H9 (cell line): ENCODE results near the gene CLNS1A. TPM values are rescaled to one million over a fixed set of nuclear protein-coding genes. Genes with fewer than 3 reads are reported as not detected.

ENCODE experiments used
- DNase-seq: peaks from one replicate; pipeline ENCODE4 v3.0.0-alpha.2; 2017
- H2AFZ ChIP-seq: one replicate; pipeline ENCODE4 v1.6.1; 2013; ENCODE audit warnings: mild to moderate bottlenecking, low read length, control low read depth, moderate library complexity
- H2AK5ac ChIP-seq: 2 replicates; pipeline ENCODE4 v1.6.1; 2013; ENCODE audit warnings: low read length, control low read depth, mixed read lengths; ENCODE audit not compliant: insufficient read length
- H2BK120ac ChIP-seq: one replicate; pipeline ENCODE4 v1.6.1; 2013; ENCODE audit warnings: low read depth, mild to moderate bottlenecking, low read length, control low read depth, inconsistent platforms; ENCODE audit not compliant: poor library complexity, severe bottlenecking
- H2BK12ac ChIP-seq: 2 replicates; pipeline ENCODE4 v1.6.1; 2013; ENCODE audit warnings: low read length, control low read depth, mixed read lengths, low read depth; ENCODE audit not compliant: insufficient read length
- H2BK15ac ChIP-seq: 2 replicates; pipeline ENCODE4 v1.6.1; 2013; ENCODE audit warnings: low read depth, low read length, control low read depth
- H2BK20ac ChIP-seq: one replicate; pipeline ENCODE4 v1.6.1; 2013; ENCODE audit warnings: low read depth, mild to moderate bottlenecking, low read length, control low read depth, inconsistent platforms; ENCODE audit not compliant: poor library complexity, severe bottlenecking
- H2BK5ac ChIP-seq: 2 replicates; pipeline ENCODE4 v1.6.1; 2013; ENCODE audit warnings: low read length, control low read depth, mixed read lengths; ENCODE audit not compliant: insufficient read length
- H3K14ac ChIP-seq: 2 replicates; pipeline ENCODE4 v1.6.1; 2013; ENCODE audit warnings: low read length, control low read depth; ENCODE audit not compliant: insufficient read depth
- H3K18ac ChIP-seq: 2 replicates; pipeline ENCODE4 v1.6.1; 2013; ENCODE audit warnings: low read depth, mild to moderate bottlenecking, mixed read lengths, low read length, control low read depth; ENCODE audit not compliant: insufficient read length
- H3K23ac ChIP-seq: 2 replicates; pipeline ENCODE4 v1.6.1; 2013; ENCODE audit warnings: low read length, control low read depth, mixed read lengths, low read depth; ENCODE audit not compliant: insufficient read length
- H3K23me2 ChIP-seq: 2 replicates; pipeline ENCODE4 v1.6.1; 2013; ENCODE audit warnings: low read depth, mild to moderate bottlenecking, mixed read lengths, low read length, control low read depth; ENCODE audit not compliant: insufficient read length, poor library complexity, severe bottlenecking
- H3K27ac ChIP-seq: 2 replicates; pipeline ENCODE4 v1.5.1; 2013; ENCODE audit warnings: low read length, control low read depth, mixed read lengths, low read depth; ENCODE audit not compliant: insufficient read length
- H3K27me3 ChIP-seq: 2 replicates; pipeline ENCODE4 v1.6.1; 2013; ENCODE audit warnings: low read length, control low read depth, inconsistent platforms; ENCODE audit not compliant: insufficient read depth
- H3K4ac ChIP-seq: 2 replicates; pipeline ENCODE4 v1.6.1; 2013; ENCODE audit warnings: low read depth, mild to moderate bottlenecking, control low read depth, inconsistent platforms, low read length, moderate library complexity
- H3K4me1 ChIP-seq: 2 replicates; pipeline ENCODE4 v1.6.1; 2013; ENCODE audit warnings: low read length, control low read depth, inconsistent platforms; ENCODE audit not compliant: insufficient read depth
- H3K4me2 ChIP-seq: 2 replicates; pipeline ENCODE4 v1.6.1; 2013; ENCODE audit warnings: low read length, control low read depth, mixed read lengths; ENCODE audit not compliant: insufficient read length, insufficient read depth
- H3K56ac ChIP-seq: 2 replicates; pipeline ENCODE4 v1.6.1; 2013; ENCODE audit warnings: low read depth, mild to moderate bottlenecking, mixed read lengths, low read length, control low read depth; ENCODE audit not compliant: insufficient read length
- H3K79me1 ChIP-seq: 2 replicates; pipeline ENCODE4 v1.6.1; 2013; ENCODE audit warnings: low read depth, mild to moderate bottlenecking, moderate library complexity, low read length, control low read depth, inconsistent platforms; ENCODE audit not compliant: insufficient read depth, poor library complexity, severe bottlenecking
- H3K79me2 ChIP-seq: 2 replicates; pipeline ENCODE4 v1.6.1; 2013; ENCODE audit warnings: low read length, control low read depth, inconsistent platforms; ENCODE audit not compliant: insufficient read depth
- H3K9ac ChIP-seq: 2 replicates; pipeline ENCODE4 v1.6.1; 2013; ENCODE audit warnings: low read length, control low read depth, mixed read lengths; ENCODE audit not compliant: insufficient read length; ENCODE audit errors: extremely low read depth
- H3K9me3 ChIP-seq: one replicate; pipeline ENCODE4 v1.6.1; 2013; ENCODE audit warnings: low read depth, low read length, inconsistent platforms; ENCODE audit not compliant: control insufficient read depth
- H3T11ph ChIP-seq: one replicate; pipeline ENCODE4 v1.6.1; 2013; ENCODE audit warnings: mild to moderate bottlenecking, low read length, control low read depth, inconsistent platforms
- H4K20me1 ChIP-seq: one replicate; pipeline ENCODE4 v1.6.1; 2013; ENCODE audit not compliant: control insufficient read depth, insufficient read length, insufficient read depth
- H4K5ac ChIP-seq: 2 replicates; pipeline ENCODE4 v1.6.1; 2013; ENCODE audit warnings: low read depth, mild to moderate bottlenecking, mixed read lengths, low read length, control low read depth; ENCODE audit not compliant: insufficient read length
- H4K8ac ChIP-seq: replicated peaks from 2 replicates; pipeline ENCODE4 v1.6.1; 2013; ENCODE audit warnings: low read length, control low read depth, mixed read lengths, low read depth; ENCODE audit not compliant: insufficient read length
- H4K91ac ChIP-seq: 2 replicates; pipeline ENCODE4 v1.6.1; 2013; ENCODE audit warnings: low read depth, mild to moderate bottlenecking, moderate library complexity, mixed read lengths, low read length, control low read depth; ENCODE audit not compliant: insufficient read length
- H3K27ac Mint-ChIP-seq, 3 experiments: 2 replicates in 2 of 3; 3 replicates in 1 of 3; pipeline ENCODE4 v1.8.0; 2020 to 2021; ENCODE audit warnings: mixed read lengths in 3 of 3, mild to moderate bottlenecking in 1 of 3, moderate library complexity in 1 of 3
- H3K27me3 Mint-ChIP-seq: 2 replicates; pipeline ENCODE4 v1.8.0; 2021; ENCODE audit warnings: low read depth, mild to moderate bottlenecking, moderate library complexity, mixed read lengths
- H3K36me3 Mint-ChIP-seq, 3 experiments: 2 replicates in 2 of 3; 3 replicates in 1 of 3; pipeline ENCODE4 v1.8.0; 2020 to 2021; ENCODE audit warnings: low read depth in 3 of 3, mixed read lengths in 3 of 3; ENCODE audit not compliant: insufficient read depth in 1 of 3
- H3K4me1 Mint-ChIP-seq, 2 experiments: 2 replicates each; pipeline ENCODE4 v1.8.0; 2020; ENCODE audit warnings: mixed read lengths in 2 of 2
- H3K4me3 Mint-ChIP-seq, 2 experiments: 2 replicates in 1 of 2; 3 replicates in 1 of 2; pipeline ENCODE4 v1.8.0; 2020 to 2021; ENCODE audit warnings: mild to moderate bottlenecking in 2 of 2, mixed read lengths in 2 of 2, moderate library complexity in 1 of 2
- H3K9me3 Mint-ChIP-seq, 2 experiments: 2 replicates in 1 of 2; 3 replicates in 1 of 2; pipeline ENCODE4 v1.8.0; 2020; ENCODE audit warnings: mild to moderate bottlenecking in 2 of 2, mixed read lengths in 2 of 2, moderate library complexity in 1 of 2
- WGBS: extraction: QIAGEN DNeasy Blood & Tissue Kit; methylation state at CpG from one replicate; pipeline ENCODE4 v1.1.7; 2013; ENCODE audit warnings: missing lambda C conversion rate, low lambda C conversion rate, mixed read lengths; ENCODE audit not compliant: insufficient read length; ENCODE audit errors: extremely low coverage; 5-methylcytosine and 5-hydroxymethylcytosine counted together
- total RNA-seq: library from RNA; stranded (reverse); gene quantifications from 2 replicates; pipeline ENCODE4 v1.2.1, GENCODE V29; 2021
- TF ChIP-seq, protein P1 (sequence below): fragments of 200-600 bp; sonication (generic); conservative IDR thresholded peaks from 3 replicates; pipeline ENCODE4 v1.8.0; 2021; ENCODE audit warnings: antibody characterized with exemption, mild to moderate bottlenecking

Gene CLNS1A
- total RNA-seq, 1 experiment from 2014 or later = 165 TPM

DNA sequence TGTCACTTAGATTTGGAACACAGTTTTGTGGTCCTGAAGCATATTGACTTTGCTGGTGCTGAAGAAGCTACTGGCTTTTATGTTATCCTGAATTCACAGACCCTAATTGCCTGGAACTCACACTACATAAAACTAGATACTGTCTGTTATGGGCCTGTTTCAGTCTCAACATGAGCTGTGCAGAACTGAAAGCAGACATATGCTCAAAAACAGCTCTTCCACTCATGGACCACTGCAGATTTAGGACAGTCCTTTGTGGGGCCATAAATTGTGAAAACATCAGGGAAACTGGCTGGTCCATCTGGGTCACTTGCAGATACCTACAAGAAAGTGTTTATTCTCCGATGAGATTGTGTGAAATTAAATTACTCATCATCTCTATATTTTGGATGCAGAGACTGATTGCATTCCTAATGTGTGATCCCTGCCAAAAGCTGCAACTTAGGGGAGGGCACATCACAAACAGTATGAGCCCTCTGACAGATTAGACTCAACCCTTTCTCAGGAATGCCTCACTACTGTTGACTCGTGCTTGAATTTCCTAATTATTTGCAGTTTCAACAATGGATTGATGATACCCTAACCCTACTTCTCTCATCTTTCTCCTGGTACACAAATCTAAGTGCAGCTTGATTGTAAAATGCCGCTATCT is 10.2 kb upstream of the CLNS1A start:
- no peak overlapping the region for H3T11ph ChIP-seq
- no peak for DNase-seq

More for the DNA sequence above, 10.2 kb upstream of the CLNS1A start:
- Histone ChIP-seq H3K4me2 (no peak overlapping the region), H2BK15ac (no peak overlapping the region), H2BK12ac (no peak overlapping the region), H2AFZ (no peak overlapping the region), H3K79me2 (no peaks in the 10 kb centered on the region), H3K27ac (no peak overlapping the region), H2BK120ac (no peak overlapping the region), H2BK5ac (no peak overlapping the region), H3K14ac (no peak overlapping the region), H3K18ac (no peak overlapping the region), H3K4ac (no peak overlapping the region), H3K4me1 (no peaks in the 10 kb centered on the region), H3K23ac (no peak overlapping the region), H3K56ac (no peak overlapping the region), H4K20me1 (no peaks in the 10 kb centered on the region), H2AK5ac (no peak overlapping the region), H3K23me2 (no peaks in the 10 kb centered on the region), H3K79me1 (no peaks in the 10 kb centered on the region), H4K91ac (no peak overlapping the region), H4K5ac (no peak overlapping the region), H3K27me3 (no peaks in the 10 kb centered on the region), H3K9ac (no peak overlapping the region), H3K9me3 (no peaks in the 10 kb centered on the region), H2BK20ac (no peak overlapping the region), H4K8ac (no peak overlapping the region)
- Mint-ChIP-seq H3K27me3 (no peaks in the 10 kb centered on the region), H3K9me3 (no peaks in the 10 kb centered on the region), H3K36me3 (no peaks in the 10 kb centered on the region), H3K27ac (no peak overlapping the region), H3K4me1 (peaks cover 6 to 11% of the 10 kb centered on the region in 2 experiments), H3K4me3 (no peak overlapping the region)
- WGBS = no CpG with 5 or more reads among the region's 3 CpGs
- TF ChIP-seq, protein P1, sequence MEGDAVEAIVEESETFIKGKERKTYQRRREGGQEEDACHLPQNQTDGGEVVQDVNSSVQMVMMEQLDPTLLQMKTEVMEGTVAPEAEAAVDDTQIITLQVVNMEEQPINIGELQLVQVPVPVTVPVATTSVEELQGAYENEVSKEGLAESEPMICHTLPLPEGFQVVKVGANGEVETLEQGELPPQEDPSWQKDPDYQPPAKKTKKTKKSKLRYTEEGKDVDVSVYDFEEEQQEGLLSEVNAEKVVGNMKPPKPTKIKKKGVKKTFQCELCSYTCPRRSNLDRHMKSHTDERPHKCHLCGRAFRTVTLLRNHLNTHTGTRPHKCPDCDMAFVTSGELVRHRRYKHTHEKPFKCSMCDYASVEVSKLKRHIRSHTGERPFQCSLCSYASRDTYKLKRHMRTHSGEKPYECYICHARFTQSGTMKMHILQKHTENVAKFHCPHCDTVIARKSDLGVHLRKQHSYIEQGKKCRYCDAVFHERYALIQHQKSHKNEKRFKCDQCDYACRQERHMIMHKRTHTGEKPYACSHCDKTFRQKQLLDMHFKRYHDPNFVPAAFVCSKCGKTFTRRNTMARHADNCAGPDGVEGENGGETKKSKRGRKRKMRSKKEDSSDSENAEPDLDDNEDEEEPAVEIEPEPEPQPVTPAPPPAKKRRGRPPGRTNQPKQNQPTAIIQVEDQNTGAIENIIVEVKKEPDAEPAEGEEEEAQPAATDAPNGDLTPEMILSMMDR = no peak
